H9 (cell line): ENCODE results near the gene TRIP11. TPM values are rescaled to one million over a fixed set of nuclear protein-coding genes. Genes with fewer than 3 reads are reported as not detected.

Source experiments
- DNase-seq: peaks from one replicate; pipeline ENCODE4 v3.0.0-alpha.2; 2017
- H2AFZ ChIP-seq: one replicate; pipeline ENCODE4 v1.6.1; 2013; ENCODE audit warnings: mild to moderate bottlenecking, low read length, control low read depth, moderate library complexity
- H2AK5ac ChIP-seq: 2 replicates; pipeline ENCODE4 v1.6.1; 2013; ENCODE audit warnings: low read length, control low read depth, mixed read lengths; ENCODE audit not compliant: insufficient read length
- H2BK120ac ChIP-seq: one replicate; pipeline ENCODE4 v1.6.1; 2013; ENCODE audit warnings: low read depth, mild to moderate bottlenecking, low read length, control low read depth, inconsistent platforms; ENCODE audit not compliant: poor library complexity, severe bottlenecking
- H2BK12ac ChIP-seq: 2 replicates; pipeline ENCODE4 v1.6.1; 2013; ENCODE audit warnings: low read length, control low read depth, mixed read lengths, low read depth; ENCODE audit not compliant: insufficient read length
- H2BK15ac ChIP-seq: 2 replicates; pipeline ENCODE4 v1.6.1; 2013; ENCODE audit warnings: low read depth, low read length, control low read depth
- H2BK20ac ChIP-seq: one replicate; pipeline ENCODE4 v1.6.1; 2013; ENCODE audit warnings: low read depth, mild to moderate bottlenecking, low read length, control low read depth, inconsistent platforms; ENCODE audit not compliant: poor library complexity, severe bottlenecking
- H2BK5ac ChIP-seq: 2 replicates; pipeline ENCODE4 v1.6.1; 2013; ENCODE audit warnings: low read length, control low read depth, mixed read lengths; ENCODE audit not compliant: insufficient read length
- H3K14ac ChIP-seq: 2 replicates; pipeline ENCODE4 v1.6.1; 2013; ENCODE audit warnings: low read length, control low read depth; ENCODE audit not compliant: insufficient read depth
- H3K18ac ChIP-seq: 2 replicates; pipeline ENCODE4 v1.6.1; 2013; ENCODE audit warnings: low read depth, mild to moderate bottlenecking, mixed read lengths, low read length, control low read depth; ENCODE audit not compliant: insufficient read length
- H3K23ac ChIP-seq: 2 replicates; pipeline ENCODE4 v1.6.1; 2013; ENCODE audit warnings: low read length, control low read depth, mixed read lengths, low read depth; ENCODE audit not compliant: insufficient read length
- H3K23me2 ChIP-seq: 2 replicates; pipeline ENCODE4 v1.6.1; 2013; ENCODE audit warnings: low read depth, mild to moderate bottlenecking, mixed read lengths, low read length, control low read depth; ENCODE audit not compliant: insufficient read length, poor library complexity, severe bottlenecking
- H3K27ac ChIP-seq: 2 replicates; pipeline ENCODE4 v1.5.1; 2013; ENCODE audit warnings: low read length, control low read depth, mixed read lengths, low read depth; ENCODE audit not compliant: insufficient read length
- H3K27me3 ChIP-seq: 2 replicates; pipeline ENCODE4 v1.6.1; 2013; ENCODE audit warnings: low read length, control low read depth, inconsistent platforms; ENCODE audit not compliant: insufficient read depth
- H3K4ac ChIP-seq: 2 replicates; pipeline ENCODE4 v1.6.1; 2013; ENCODE audit warnings: low read depth, mild to moderate bottlenecking, control low read depth, inconsistent platforms, low read length, moderate library complexity
- H3K4me1 ChIP-seq: 2 replicates; pipeline ENCODE4 v1.6.1; 2013; ENCODE audit warnings: low read length, control low read depth, inconsistent platforms; ENCODE audit not compliant: insufficient read depth
- H3K4me2 ChIP-seq: 2 replicates; pipeline ENCODE4 v1.6.1; 2013; ENCODE audit warnings: low read length, control low read depth, mixed read lengths; ENCODE audit not compliant: insufficient read length, insufficient read depth
- H3K56ac ChIP-seq: 2 replicates; pipeline ENCODE4 v1.6.1; 2013; ENCODE audit warnings: low read depth, mild to moderate bottlenecking, mixed read lengths, low read length, control low read depth; ENCODE audit not compliant: insufficient read length
- H3K79me1 ChIP-seq: 2 replicates; pipeline ENCODE4 v1.6.1; 2013; ENCODE audit warnings: low read depth, mild to moderate bottlenecking, moderate library complexity, low read length, control low read depth, inconsistent platforms; ENCODE audit not compliant: insufficient read depth, poor library complexity, severe bottlenecking
- H3K79me2 ChIP-seq: 2 replicates; pipeline ENCODE4 v1.6.1; 2013; ENCODE audit warnings: low read length, control low read depth, inconsistent platforms; ENCODE audit not compliant: insufficient read depth
- H3K9ac ChIP-seq: 2 replicates; pipeline ENCODE4 v1.6.1; 2013; ENCODE audit warnings: low read length, control low read depth, mixed read lengths; ENCODE audit not compliant: insufficient read length; ENCODE audit errors: extremely low read depth
- H3K9me3 ChIP-seq: one replicate; pipeline ENCODE4 v1.6.1; 2013; ENCODE audit warnings: low read depth, low read length, inconsistent platforms; ENCODE audit not compliant: control insufficient read depth
- H3T11ph ChIP-seq: one replicate; pipeline ENCODE4 v1.6.1; 2013; ENCODE audit warnings: mild to moderate bottlenecking, low read length, control low read depth, inconsistent platforms
- H4K20me1 ChIP-seq: one replicate; pipeline ENCODE4 v1.6.1; 2013; ENCODE audit not compliant: control insufficient read depth, insufficient read length, insufficient read depth
- H4K5ac ChIP-seq: 2 replicates; pipeline ENCODE4 v1.6.1; 2013; ENCODE audit warnings: low read depth, mild to moderate bottlenecking, mixed read lengths, low read length, control low read depth; ENCODE audit not compliant: insufficient read length
- H4K8ac ChIP-seq: replicated peaks from 2 replicates; pipeline ENCODE4 v1.6.1; 2013; ENCODE audit warnings: low read length, control low read depth, mixed read lengths, low read depth; ENCODE audit not compliant: insufficient read length
- H4K91ac ChIP-seq: 2 replicates; pipeline ENCODE4 v1.6.1; 2013; ENCODE audit warnings: low read depth, mild to moderate bottlenecking, moderate library complexity, mixed read lengths, low read length, control low read depth; ENCODE audit not compliant: insufficient read length
- H3K27ac Mint-ChIP-seq, 3 experiments: 2 replicates in 2 of 3; 3 replicates in 1 of 3; pipeline ENCODE4 v1.8.0; 2020 to 2021; ENCODE audit warnings: mixed read lengths in 3 of 3, mild to moderate bottlenecking in 1 of 3, moderate library complexity in 1 of 3
- H3K27me3 Mint-ChIP-seq: 2 replicates; pipeline ENCODE4 v1.8.0; 2021; ENCODE audit warnings: low read depth, mild to moderate bottlenecking, moderate library complexity, mixed read lengths
- H3K36me3 Mint-ChIP-seq, 3 experiments: 2 replicates in 2 of 3; 3 replicates in 1 of 3; pipeline ENCODE4 v1.8.0; 2020 to 2021; ENCODE audit warnings: low read depth in 3 of 3, mixed read lengths in 3 of 3; ENCODE audit not compliant: insufficient read depth in 1 of 3
- H3K4me1 Mint-ChIP-seq, 2 experiments: 2 replicates each; pipeline ENCODE4 v1.8.0; 2020; ENCODE audit warnings: mixed read lengths in 2 of 2
- H3K4me3 Mint-ChIP-seq, 2 experiments: 2 replicates in 1 of 2; 3 replicates in 1 of 2; pipeline ENCODE4 v1.8.0; 2020 to 2021; ENCODE audit warnings: mild to moderate bottlenecking in 2 of 2, mixed read lengths in 2 of 2, moderate library complexity in 1 of 2
- H3K9me3 Mint-ChIP-seq, 2 experiments: 2 replicates in 1 of 2; 3 replicates in 1 of 2; pipeline ENCODE4 v1.8.0; 2020; ENCODE audit warnings: mild to moderate bottlenecking in 2 of 2, mixed read lengths in 2 of 2, moderate library complexity in 1 of 2
- WGBS: extraction: QIAGEN DNeasy Blood & Tissue Kit; methylation state at CpG from one replicate; pipeline ENCODE4 v1.1.7; 2013; ENCODE audit warnings: missing lambda C conversion rate, low lambda C conversion rate, mixed read lengths; ENCODE audit not compliant: insufficient read length; ENCODE audit errors: extremely low coverage; 5-methylcytosine and 5-hydroxymethylcytosine counted together
- total RNA-seq: library from RNA; stranded (reverse); gene quantifications from 2 replicates; pipeline ENCODE4 v1.2.1, GENCODE V29; 2021
- TF ChIP-seq, protein P1 (sequence below): fragments of 200-600 bp; sonication (generic); conservative IDR thresholded peaks from 3 replicates; pipeline ENCODE4 v1.8.0; 2021; ENCODE audit warnings: antibody characterized with exemption, mild to moderate bottlenecking

The TRIP11 gene
- total RNA-seq, 1 experiment from 2014 or later = 33.5 TPM

DNA sequence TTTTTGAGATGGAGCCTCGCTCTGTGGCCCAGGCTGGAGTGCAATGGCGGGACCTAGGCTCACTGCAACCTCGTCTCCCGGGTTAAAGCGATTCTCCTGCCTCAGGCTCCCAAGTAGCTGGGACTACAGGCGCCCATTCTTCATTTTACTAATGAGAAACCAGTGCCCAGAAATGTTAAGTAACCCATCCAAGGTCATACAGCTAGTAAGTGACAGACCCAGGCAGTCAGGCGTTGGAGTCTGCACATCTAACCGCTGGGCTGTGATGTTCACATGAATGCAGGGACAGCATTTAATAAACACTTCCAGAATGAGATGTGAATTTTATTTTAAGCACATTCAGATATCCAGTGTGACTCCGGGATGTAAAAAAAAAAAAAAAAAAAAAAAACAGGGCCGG lies 1.3 kb upstream of the TRIP11 start:
- no peak for DNase-seq
- no peak overlapping the region for H2BK12ac ChIP-seq
- no peak overlapping the region for H4K5ac ChIP-seq
- no peak overlapping the region for H2AK5ac ChIP-seq
- H3K14ac ChIP-seq = no peak overlapping the region
- Mint-ChIP-seq H3K4me3 (peak overlapping the region; percentile 28 to 92; a peak in 4 of 5 replicates), H3K9me3 (no peaks in the 10 kb centered on the region; a peak in 1 of 5 replicates), H3K27ac (no peak overlapping the region), H3K36me3 (peaks cover 0 to 7% (median 0%) of the 10 kb centered on the region in 3 experiments; a peak in 2 of 7 replicates), H3K27me3 (no peaks in the 10 kb centered on the region), H3K4me1 (peaks cover 16 to 18% of the 10 kb centered on the region in 2 experiments)
- H3K23me2 ChIP-seq = no peaks in the 10 kb centered on the region
- TF ChIP-seq, protein P1, sequence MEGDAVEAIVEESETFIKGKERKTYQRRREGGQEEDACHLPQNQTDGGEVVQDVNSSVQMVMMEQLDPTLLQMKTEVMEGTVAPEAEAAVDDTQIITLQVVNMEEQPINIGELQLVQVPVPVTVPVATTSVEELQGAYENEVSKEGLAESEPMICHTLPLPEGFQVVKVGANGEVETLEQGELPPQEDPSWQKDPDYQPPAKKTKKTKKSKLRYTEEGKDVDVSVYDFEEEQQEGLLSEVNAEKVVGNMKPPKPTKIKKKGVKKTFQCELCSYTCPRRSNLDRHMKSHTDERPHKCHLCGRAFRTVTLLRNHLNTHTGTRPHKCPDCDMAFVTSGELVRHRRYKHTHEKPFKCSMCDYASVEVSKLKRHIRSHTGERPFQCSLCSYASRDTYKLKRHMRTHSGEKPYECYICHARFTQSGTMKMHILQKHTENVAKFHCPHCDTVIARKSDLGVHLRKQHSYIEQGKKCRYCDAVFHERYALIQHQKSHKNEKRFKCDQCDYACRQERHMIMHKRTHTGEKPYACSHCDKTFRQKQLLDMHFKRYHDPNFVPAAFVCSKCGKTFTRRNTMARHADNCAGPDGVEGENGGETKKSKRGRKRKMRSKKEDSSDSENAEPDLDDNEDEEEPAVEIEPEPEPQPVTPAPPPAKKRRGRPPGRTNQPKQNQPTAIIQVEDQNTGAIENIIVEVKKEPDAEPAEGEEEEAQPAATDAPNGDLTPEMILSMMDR = no peak
- H2AFZ ChIP-seq = no peak overlapping the region
- H3K9me3 ChIP-seq = no peaks in the 10 kb centered on the region
- H4K20me1 ChIP-seq = no peaks in the 10 kb centered on the region
- no peak overlapping the region for H2BK20ac ChIP-seq
- H4K8ac ChIP-seq = no peak overlapping the region
- H3K79me1 ChIP-seq = no peaks in the 10 kb centered on the region
- H2BK5ac ChIP-seq = no peak overlapping the region
- H3K27me3 ChIP-seq = no peaks in the 10 kb centered on the region
- no peaks in the 10 kb centered on the region for H3K4me1 ChIP-seq
- no CpG with 5 or more reads among the region's 10 CpGs for WGBS
- no peak overlapping the region for H2BK15ac ChIP-seq
- H3K4me2 ChIP-seq = peak overlapping the region; percentile 92
- no peak overlapping the region for H2BK120ac ChIP-seq
- no peak overlapping the region for H3K9ac ChIP-seq
- no peak overlapping the region for H3T11ph ChIP-seq
- no peak overlapping the region for H3K18ac ChIP-seq
- no peak overlapping the region for H4K91ac ChIP-seq
- peaks cover 16% of the 10 kb centered on the region; the same call in 1 of the 2 replicates for H3K79me2 ChIP-seq
- no peak overlapping the region for H3K27ac ChIP-seq
- no peak overlapping the region for H3K23ac ChIP-seq
- H3K56ac ChIP-seq = no peak overlapping the region
- H3K4ac ChIP-seq = no peak overlapping the region
